HL-60/S4 (cell line): ENCODE results near the gene CFAP43.

Source experiments
- in situ Hi-C: fragments of 300-500 bp; cut with MboI; formaldehyde crosslinking; loops from 2 replicates; pipeline ENCODE4 v1.14.3; 2022; ENCODE audit warnings: low sequenced_read_pairs

Gene CFAP43

GRCh38 chr10:104146882-104147281, 85.3 kb downstream of the CFAP43 start:
- in situ Hi-C loops, result loop anchor here (25.0 kb wide), 1 partner anchor 260 kb away; no protein-coding TSS in a partner anchor

DNA sequence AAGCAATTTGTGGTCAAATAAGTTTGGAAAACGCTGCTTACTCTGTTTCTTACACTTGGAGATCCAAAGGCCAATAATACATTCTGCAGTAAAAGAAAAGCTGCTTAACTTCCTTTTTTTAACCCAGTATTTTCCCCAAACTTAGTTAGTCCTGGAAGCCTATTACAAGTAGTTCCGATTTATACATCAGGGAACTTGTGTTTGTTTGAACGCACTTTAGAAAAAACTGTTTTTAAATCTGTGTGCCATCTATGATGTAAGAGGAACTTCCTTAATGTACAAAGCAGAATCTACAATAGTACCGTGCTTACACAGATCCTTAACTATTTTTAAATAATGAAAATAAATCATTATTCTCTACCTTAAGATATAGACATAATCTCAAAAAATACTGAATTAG, 87.2 kb downstream of the CFAP43 start:
- in situ Hi-C loops, result loop anchor here (25.0 kb wide), 1 partner anchor 258 kb away; no protein-coding TSS in a partner anchor

GRCh38 chr10:104143829-104144228, 88.3 kb downstream of the CFAP43 start:
- in situ Hi-C loops, result loop anchor here (25.0 kb wide), 1 partner anchor 257 kb away; no protein-coding TSS in a partner anchor

- in situ Hi-C loops, result loop anchor here (25.0 kb wide), 1 partner anchor 255 kb away; no protein-coding TSS in a partner anchor
These were observed 90.1 kb downstream of the CFAP43 start for GRCh38 chr10:104142081-104142480.

GRCh38 chr10:104139221-104139620, 92.9 kb downstream of the CFAP43 start:
- in situ Hi-C loops, result loop anchor here (25.0 kb wide), 1 partner anchor 252 kb away; no protein-coding TSS in a partner anchor

DNA sequence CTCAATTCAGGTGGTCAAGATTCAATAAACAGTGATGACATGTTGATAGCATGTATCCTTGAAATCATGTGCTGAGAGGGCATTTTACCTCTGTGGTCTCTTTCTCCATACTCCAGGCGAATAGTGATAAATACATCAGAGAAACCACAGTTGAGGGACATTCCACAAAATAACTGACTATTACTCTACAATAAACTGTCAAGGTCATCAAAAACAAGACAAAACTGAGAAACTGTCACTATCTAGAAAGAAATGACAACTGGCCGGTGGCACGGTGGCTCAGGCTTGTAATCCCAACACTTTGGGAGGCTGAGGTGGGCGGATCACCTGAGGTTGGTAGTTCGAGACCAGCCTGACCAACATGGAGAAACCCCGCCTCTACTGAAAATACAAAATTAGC, 94.0 kb downstream of the CFAP43 start:
- in situ Hi-C loops, result loop anchor here (25.0 kb wide), 1 partner anchor 251 kb away; no protein-coding TSS in a partner anchor

- in situ Hi-C loops, result loop anchor here (25.0 kb wide), 1 partner anchor 243 kb away; no protein-coding TSS in a partner anchor
These were observed 102.1 kb downstream of the CFAP43 start for GRCh38 chr10:104130041-104130440.

DNA sequence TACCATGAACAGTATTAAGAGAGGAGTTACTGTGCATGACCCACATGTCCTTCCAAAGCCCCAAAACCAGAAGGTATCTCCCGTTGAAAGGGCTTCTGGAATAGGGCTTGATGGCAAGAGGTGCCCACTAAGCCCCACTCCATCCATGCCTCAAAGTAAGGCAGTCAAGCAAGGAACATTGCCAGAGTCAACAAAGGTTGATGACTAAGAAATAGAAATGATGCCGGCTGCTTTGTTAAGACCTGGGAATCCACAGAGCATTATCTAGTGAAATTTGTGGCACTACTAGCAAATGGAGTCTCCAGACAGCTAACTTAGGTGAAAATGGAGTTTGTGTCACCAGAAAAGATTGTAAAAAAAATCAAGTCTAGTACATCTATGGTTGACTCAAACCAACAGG, 104.0 kb downstream of the CFAP43 start:
- in situ Hi-C loops, result loop anchor here (25.0 kb wide), 1 partner anchor 241 kb away; no protein-coding TSS in a partner anchor

GRCh38 chr10:104127411-104127810, 104.8 kb downstream of the CFAP43 start:
- in situ Hi-C loops, result loop anchor here (25.0 kb wide), 1 partner anchor 240 kb away; no protein-coding TSS in a partner anchor

DNA sequence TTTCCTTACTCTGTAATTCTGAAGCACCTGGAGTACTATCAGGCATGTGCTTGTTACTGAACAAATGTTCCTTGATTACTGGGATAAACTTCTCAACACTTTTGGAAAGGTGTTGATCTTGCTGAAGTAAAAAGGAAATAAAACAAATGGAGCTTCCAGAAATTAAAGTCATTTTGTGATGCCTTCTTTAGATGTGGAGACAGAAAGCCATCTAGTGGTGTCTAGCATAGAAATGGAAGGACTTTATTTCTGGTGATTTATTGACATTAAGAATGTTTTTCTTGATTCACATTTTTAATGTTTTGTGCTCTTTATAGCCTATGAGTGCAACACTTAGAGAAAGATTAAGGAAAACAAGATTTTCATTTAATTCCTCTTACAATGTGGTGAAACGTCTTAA, 108.8 kb downstream of the CFAP43 start:
- in situ Hi-C loops, result no loop called here

GRCh38 chr10:104122225-104123107, 109.7 kb downstream of the CFAP43 start:
- in situ Hi-C loops, result no loop called here

DNA sequence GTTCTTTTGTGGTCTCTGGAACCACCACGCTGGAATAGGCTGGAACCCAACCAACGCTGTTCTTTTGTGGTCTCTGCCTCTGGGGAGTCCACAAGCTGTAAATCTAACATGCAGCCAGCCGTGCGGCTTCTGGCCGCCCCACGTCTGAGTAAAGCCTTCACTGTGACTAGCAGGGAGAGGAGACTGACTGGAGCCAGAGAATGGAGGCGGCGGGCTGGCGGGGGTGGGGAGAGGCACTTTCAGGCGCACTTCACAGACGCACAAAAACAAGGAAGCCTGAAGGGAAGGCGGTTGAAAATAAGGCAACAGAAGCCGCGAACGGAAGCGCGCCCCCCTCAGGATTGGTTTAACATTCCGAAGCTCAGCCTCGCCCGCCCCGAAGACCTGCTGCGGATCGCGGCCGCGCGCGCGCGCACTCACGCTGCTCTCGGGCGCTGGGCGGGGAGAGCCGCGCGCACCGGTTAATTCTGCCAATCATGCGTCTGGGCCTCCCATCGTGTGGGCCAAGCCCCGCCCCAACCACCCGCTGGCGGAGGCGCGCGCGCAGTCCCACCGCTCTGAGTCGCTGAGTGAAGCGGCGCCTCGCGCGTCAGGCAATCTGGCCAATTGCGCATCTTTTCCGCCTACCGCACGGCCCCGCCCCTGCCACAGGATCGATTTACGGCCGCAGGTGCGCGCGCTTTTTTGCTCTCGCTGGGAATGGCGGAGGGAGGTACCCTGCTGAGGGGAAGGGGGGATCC, 110.5 kb downstream of the CFAP43 start, which contains the start of gene SFR1:
SFR1 (plus strand) TSS at position 687 of the 740 bp plus-strand sequence; CDS start at position 700, 13 bp downstream.
- in situ Hi-C loops, result no loop called here

- in situ Hi-C loops, result no loop called here
These were observed 111.2 kb downstream of the CFAP43 start for GRCh38 chr10:104120903-104121484.

DNA sequence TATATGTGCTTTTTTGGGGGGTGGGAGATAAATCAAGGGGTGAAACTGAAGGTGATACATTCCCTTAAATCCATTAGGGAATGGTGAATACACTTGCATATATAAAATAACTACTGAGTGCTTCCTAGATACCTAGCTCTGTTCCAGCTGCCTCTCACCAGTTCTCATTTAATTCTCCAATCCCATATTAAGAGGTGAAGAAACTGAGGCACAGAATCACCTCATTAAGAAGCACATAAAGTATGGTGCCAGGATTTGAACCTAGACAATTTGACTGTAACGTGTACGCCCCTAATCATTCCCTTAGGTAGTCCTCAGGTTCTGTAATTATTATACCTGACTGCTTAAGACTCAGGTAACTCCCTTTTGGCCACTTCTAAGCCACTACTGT, 111.7 kb downstream of the CFAP43 start:
- in situ Hi-C loops, result no loop called here

DNA sequence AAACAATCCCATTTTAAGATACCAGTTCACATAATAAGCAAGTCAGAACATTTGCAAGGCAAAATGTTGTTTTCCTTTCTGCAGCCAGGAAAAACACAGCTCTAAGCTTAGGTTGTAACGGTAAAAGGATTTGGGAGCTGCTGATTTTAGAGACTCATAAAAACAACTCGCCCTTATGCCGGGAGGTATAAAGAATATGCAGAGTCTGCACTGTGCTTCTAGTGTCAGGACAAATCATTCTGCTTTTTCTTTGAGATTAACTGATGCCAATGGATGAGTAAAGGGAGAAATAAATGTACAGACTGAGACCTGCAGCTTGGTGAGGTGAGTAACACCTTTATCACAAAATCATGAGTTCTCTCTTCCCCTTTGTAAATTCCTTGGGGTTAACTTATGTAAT, 112.2 kb downstream of the CFAP43 start:
- in situ Hi-C loops, result no loop called here

DNA sequence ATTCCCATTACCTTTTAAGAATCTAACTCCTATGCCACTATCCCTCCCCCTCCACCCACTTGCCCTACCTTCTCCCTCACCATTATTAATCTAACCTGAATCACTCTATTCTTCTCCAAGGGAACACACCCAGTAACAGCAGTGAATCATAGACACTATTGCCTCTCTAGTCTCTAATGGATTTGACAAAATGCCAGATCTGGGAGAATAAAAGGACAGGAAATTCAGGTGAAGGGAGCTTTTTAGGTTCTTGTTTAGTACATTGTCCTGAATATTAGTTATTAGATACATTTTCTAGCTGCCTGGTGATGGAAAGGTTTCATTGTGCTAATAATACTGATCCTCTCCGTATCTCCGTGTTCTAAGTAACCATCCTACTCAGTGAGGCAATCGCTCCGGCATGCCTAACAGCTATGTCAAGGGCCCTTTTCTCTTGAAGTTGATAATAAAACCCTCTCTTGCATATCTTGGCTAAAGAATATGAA, 114.3 kb downstream of the CFAP43 start:
- in situ Hi-C loops, result no loop called here

- in situ Hi-C loops, result no loop called here
These were observed 118.7 kb downstream of the CFAP43 start for GRCh38 chr10:104113376-104113956.

- in situ Hi-C loops, result no loop called here
These were observed 122.1 kb downstream of the CFAP43 start for GRCh38 chr10:104109908-104110662.

GRCh38 chr10:104104926-104105325, 127.2 kb downstream of the CFAP43 start:
- in situ Hi-C loops, result no loop called here

DNA sequence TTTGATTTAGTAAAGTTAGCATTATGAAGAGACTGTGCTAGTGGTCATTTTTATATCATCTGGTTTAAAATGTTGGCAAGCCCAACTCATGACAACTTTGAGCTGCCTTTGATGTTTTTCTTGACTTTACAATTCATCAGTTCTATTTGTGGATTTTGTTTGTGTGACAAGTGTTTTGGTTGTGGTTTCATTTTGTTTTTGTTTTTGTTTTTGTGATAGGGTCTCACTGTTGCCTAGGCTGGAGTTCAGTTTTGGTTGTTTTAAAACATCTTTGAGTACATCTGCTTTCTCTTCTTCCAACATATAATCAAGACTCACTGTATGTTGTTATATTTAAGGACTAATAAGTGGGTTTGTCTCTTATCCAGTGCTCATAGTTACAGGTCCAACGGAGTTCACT, 127.7 kb downstream of the CFAP43 start:
- in situ Hi-C loops, result no loop called here
